Stimulated activated CD8-positive, alpha-beta memory T cell treated with anti-CD3 and anti-CD28 coated beads, Interleukin-4, amount 100 ng/mL, for 48 hours (primary cell): Measurements from ENCODE around the gene DAPK1.

ENCODE experiments used
- DNase-seq: peaks from one replicate; pipeline ENCODE4 v3.0.0-alpha.2; 2020

The DAPK1 gene

GRCh38 chr9:87497604-87498045 lies at the start of gene DAPK1:
Gene DAPK1, plus strand, starts transcription at chr9:87497867. Its CDS starts 1,211 bp downstream, at chr9:87499078.
- DNase-seq: peak; percentile 47

DNA sequence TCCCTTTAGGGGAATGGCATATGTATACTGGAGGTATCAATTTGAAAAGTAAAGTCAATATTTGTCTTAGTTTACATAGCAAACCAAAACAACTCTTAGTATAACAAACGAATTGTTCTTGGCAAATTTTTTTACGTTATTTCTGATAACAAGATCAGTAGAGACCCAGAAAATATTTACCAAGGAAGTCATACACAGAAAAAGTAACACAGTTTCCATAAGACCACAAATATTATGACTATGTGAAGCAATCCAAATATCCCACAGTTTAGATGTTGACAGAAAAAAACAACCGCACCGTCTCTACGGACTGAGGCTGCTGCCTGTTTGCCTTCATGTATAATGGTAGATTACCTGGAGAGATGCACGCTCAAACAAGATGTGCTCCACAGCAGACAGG lies 46.5 kb upstream of the DAPK1 start:
- no peak for DNase-seq

- no peak for DNase-seq
Measured at GRCh38 chr9:87455407-87455806, 42.3 kb upstream of the DAPK1 start.

DNA sequence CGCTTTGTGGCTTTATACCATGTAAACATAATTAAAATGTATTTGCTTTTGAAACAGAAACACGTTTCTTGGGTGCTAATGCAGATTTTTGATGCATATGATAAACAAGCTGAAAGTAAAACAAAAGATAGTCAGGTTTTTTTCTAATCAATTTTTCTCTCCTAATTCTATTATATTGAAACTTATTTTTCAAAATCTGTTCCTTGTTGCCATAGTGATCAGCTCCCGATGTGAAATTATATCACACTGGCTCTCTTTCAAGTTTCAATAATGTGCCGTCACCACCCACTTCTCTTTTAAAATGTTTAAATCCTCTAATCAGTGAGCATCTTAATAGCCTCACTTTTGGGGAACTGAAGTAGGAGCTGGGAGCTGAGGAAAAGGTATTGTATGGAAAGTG lies 36.4 kb upstream of the DAPK1 start:
- no peak for DNase-seq

DNA sequence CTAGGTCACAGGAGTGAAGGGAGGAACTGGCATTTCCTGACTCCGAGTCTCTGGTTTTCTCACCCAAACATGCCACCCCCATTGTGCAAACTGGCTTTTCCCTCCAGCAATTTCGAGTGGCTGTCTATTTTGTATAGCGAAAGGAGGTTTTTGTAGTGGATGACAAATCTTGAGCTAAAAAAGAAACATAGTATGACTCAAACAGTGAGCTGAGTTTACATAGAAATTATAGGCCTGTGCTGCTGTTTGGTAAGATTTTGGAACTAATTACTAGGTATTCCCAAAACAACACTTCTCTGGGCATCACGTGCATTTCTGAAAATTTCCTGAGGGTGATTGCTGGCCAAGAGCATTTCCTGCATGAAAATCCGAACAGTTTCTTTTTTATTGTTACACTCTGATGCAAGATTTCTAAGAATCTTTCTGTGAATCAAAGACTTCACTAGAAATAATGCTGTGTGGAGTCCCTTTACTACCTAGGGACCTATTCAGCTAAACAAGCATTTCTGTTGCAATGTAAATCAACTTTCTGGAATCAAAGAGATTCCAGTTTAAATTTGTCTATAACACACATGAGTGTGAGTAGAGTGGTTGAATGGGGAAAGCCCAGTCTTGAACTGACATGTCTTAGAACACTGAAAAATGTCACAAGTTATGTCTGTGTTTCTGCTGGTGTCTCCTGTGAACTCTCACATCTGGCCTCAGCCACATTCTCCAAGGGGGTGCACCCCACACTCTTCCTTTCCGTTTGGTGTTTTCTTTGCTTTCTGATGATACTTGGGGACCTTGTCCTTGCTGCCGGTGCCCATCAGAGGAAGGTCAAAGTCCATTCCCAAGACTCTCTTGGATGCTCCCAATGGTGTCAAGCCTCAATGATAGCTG lies 33.3 kb upstream of the DAPK1 start:
- DNase-seq: peak; percentile 50

DNA sequence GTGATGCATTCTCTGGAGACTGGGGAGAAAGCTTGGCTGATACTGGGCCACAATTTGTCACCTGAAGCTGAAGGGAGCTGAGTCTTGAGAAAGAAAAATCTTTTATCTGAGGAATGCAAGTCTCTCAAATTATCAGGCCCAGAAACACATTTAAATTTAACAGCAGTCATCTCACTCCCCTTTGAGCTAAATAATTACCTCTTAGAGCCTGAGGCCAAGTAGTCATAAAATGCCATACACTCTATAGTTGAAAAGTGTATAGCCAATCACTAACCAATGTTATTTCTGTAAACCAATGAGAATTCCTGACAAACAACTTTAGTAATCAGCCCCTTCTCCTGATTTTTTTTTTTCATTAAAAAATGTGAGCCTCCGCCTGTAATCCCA lies 32.7 kb upstream of the DAPK1 start:
- no peak for DNase-seq

DNA sequence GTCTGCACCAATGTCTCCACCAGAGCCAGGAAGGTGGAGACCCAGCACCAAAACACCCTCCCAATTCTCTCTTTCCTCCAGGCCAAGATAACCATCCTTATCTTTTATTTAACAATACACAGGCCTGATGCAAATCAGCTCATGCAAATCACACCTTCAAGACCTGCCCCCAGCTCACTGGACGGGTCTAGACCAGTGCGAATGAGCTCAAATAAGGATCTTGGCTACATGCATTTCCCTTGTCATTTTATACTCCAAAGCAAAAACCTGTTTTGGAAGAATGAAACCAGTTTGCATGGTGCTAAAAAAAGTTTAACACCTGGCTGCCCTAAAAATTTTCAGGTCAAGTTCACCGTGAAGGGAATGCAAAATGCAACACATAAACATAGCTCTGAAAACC lies 31.9 kb upstream of the DAPK1 start:
- no peak for DNase-seq

DNA sequence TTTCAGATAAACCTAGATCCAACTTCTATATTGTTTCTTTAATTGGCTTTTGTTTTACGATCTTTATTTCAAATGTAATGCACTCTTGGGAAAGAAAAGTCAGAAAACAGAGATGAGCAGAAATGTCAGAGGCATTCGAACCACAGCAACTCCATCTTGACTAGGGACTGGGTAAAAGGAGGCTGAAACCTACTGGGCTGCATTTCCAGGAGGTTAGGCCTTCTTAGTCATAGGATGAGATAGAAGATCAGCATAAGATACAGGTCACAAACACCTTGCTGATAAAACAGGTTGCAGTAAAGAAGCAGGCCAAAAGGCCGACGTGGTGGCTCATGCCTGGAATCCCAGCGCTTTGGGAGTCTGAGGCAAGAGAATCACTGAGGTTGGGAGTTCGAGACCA lies 30.5 kb upstream of the DAPK1 start:
- no peak for DNase-seq

DNA sequence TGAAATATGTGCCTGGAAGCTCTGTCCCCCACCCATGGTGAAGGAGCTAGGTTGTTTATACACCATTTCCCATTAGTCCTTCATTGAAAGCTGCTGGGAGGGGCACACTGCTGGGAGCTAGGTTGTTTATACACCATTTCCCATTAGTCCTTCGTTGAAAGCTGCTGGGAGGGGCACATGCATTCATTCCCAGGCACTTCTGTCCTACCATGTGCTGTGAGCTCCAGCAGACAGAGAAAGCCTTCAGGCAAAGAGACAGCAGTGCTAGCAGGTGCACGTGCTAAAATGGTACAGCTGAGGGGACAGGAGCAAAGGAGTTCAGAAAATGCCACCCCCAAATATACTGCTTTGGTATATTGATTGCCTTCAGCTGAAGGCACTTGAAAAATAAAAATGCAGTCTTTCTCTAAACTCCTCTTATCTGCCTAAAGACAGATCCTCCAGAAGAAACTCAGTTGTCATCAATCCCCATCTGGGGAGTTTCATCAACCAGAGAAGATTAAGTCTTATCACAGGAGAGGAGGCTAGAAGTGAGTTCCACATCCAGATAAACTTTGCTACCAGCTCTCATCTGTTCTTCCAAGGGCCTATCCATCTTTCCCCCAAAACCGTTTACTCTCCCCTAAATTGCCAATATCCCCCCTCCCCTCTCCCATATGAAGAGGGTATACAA lies 27.7 kb upstream of the DAPK1 start:
- DNase-seq: no peak

DNA sequence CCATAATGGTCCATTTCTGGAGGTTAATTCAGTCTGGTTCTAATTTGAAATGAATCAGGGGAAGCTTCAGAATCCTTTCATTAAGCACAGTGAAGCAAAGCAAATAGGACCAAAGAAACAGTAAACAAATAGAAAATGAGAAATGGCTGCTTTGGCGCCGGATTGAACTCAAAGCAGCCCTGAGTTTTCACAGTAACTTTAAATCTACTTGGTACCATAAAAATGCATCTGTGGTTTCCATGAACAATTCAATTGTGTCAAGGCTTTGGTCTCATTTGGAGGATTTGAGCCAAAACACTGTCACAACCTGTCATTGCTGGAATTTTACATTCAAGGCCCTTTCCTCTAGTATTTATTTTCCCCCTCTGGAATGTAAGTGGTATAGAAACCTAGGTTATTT lies 25.9 kb upstream of the DAPK1 start:
- no peak for DNase-seq

- no peak for DNase-seq
Measured at GRCh38 chr9:87475463-87475862, 22.2 kb upstream of the DAPK1 start.

DNA sequence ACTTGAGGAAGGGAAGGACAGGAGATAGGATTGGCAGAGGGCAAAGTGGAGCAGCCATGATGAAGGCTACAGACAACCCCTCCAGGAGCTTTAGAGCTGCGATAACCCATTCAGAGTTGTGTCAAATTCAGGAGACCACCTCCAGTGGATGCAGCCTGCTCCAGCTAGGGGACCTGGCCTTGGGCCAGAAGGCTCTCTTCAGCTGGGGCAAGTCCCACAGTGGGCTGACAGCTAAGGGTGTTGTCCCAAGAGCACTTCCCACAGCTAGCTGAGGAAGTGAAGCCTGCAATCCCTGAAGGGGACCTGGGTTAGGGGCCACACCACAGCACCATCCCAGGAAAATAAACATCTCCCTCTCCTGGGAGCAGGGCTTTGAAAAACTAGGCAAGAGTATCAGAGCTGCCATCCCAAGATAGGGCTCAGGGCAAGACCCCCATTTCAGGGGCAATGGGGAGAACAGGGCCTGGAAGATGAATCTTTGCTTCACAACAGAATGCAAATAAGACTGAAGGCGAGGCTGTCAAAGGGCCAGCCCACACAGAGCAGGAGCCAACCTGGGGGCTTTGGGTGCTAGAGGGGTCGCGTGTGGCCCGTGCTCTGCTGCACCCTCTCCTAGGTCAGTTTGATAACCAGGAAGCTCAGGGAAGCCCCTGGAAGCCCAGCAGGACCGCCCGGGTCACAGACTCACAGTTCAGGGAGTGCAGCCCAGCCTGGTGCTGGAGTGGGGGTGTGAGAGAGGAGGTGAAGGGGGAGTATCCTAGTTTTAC lies 19.3 kb upstream of the DAPK1 start:
- DNase-seq: no peak

DNA sequence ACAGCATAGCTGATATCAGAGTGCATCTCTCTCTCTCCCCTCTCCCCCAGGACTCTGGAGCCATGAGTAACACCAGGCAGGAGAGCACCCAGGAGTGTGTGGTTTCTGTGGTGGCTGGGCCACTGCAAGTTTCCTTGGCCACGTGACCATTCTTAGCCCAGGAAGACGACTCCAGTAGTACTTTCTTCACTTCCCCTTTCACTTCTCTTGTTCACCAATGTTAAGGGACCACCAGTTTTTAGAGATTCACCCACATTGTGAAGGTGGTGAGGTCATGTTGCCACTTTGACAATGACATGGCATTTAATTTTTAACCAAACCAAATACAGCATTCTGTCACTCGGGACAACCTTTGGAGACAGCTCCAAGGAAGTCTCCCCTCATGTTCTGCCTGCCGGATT lies 17.9 kb upstream of the DAPK1 start:
- DNase-seq: no peak

DNA sequence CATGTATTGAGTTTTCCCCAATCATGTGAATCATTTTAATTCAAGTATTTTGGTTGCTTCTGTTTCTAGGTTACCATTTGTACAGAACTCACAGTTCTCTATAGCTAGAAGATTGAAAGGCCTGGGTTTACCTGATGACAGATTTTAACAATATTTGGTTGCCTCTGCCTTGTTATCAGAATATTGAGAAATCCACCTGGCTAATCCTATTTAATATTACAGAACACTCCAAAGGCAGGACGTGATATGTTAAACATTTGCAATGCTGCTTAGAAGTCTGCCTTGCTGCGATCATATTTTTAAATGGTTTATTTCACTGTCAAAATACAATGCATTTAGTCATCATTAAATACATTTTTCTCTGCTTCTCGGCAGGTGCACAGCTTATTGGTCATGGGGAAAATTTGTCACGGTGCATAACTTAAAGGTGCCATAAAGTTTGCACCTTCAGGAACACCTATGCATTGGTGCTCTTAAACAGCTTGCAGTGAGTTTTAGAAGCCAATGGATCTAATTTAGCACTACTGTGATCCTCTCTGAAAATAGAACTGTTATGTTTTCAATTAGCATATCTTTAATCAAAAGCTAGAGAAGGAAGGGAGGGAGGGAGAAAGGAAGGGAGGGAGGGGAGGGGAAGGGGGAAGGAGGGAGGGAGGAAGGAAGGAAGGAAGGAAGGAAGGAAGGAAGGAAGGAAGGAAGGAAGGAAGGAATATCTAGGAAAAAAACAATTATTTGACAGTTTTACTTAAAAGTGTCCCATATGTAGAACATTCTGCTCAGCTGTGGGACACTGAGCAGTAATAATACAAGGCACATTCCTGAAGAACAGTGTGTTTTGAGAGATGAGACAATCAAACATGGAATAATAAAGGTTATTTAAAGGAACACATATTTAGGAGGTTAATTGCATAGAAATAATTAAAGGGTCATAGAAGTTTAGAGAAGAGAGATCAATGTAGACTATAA lies 15.5 kb upstream of the DAPK1 start:
- DNase-seq: no peak

GRCh38 chr9:87490225-87490624 lies 7.4 kb upstream of the DAPK1 start:
- no peak for DNase-seq

DNA sequence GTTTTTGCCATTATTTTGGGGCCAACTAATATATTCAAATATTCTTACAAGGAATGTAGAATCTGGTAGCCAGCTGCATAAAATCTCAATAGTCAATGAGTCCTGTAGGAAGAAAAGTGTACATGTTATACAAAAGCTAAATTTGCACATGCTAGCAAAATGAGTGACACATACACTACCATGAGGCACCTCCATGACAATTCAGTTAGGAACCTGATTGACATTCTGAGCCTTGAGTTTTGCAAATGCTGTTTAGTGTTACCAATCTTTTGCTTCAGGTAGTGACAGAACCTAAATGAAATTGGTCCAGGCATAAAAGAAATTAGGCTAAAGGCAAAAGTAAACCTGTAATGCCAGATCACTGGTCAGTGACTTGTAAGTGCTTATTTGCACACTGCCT lies 6.8 kb upstream of the DAPK1 start:
- DNase-seq: no peak

DNA sequence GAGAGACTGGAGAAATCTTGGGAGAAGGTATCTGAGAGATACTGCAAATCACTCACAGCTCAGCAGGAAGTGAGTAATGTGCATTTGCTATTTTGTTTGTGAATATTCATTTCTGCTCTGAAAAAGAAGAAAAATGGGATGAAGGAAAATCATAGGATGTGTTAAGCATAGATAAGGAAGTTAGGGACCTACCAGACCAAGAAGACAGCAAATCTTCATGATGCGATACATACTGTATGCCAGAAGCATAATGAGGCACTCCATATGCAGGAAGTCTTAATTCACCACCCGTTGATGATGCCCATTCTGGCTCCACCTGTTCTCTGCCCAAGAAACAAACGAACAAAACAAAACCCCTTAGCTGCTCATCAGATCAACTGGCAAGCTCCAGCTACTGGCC lies 6.1 kb upstream of the DAPK1 start:
- DNase-seq: no peak

GRCh38 chr9:87492642-87493041 lies 5.0 kb upstream of the DAPK1 start:
- DNase-seq: no peak

GRCh38 chr9:87494970-87495471 lies 2.6 kb upstream of the DAPK1 start:
- DNase-seq: no peak

DNA sequence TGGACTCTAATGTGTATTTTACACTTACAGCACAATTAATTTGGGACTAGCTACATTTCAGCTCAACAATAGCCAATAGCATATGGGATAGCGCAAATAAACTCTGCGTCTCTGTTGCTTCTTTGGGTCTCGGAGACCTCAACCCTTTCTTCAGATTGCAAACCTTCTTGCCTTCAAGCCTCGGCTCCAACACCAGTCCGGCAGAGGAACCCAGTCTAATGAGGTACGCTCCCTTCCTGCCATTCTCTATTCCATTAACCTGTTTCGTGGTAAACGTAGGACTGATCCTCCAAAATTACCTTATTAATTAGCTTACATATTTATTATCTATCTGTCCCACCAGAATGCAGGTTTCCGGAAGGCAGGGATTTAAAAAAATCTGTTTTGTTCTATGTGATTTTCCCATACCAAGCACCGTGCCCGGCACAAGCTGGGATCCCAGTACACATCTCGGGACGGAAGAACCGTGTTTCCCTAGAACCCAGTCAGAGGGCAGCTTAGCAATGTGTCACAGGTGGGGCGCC lies 525 bp upstream of the DAPK1 start:
- DNase-seq: no peak

DNA sequence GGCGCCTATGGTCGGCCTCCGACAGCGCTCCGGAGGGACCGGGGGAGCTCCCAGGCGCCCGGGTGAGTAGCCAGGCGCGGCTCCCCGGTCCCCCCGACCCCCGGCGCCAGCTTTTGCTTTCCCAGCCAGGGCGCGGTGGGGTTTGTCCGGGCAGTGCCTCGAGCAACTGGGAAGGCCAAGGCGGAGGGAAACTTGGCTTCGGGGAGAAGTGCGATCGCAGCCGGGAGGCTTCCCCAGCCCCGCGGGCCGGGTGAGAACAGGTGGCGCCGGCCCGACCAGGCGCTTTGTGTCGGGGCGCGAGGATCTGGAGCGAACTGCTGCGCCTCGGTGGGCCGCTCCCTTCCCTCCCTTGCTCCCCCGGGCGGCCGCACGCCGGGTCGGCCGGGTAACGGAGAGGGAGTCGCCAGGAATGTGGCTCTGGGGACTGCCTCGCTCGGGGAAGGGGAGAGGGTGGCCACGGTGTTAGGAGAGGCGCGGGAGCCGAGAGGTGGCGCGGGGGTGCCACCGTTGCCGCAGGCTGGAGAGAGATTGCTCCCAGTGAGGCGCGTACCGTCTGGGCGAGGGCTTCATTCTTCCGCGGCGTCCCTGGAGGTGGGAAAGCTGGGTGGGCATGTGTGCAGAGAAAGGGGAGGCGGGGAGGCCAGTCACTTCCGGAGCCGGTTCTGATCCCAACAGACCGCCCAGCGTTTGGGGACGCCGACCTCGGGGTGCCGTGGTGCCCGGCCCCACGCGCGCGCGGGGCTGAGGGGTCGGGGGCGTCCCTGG lies 561 bp downstream of the DAPK1 start:
- peak; percentile 31 for DNase-seq
